GM21723 (cell line): ENCODE data around the gene CCDC160.

ENCODE experiments used
- ATAC-seq: cut with Tn5 transposase; IDR thresholded peaks from one replicate; pipeline ENCODE4 v1.9.1; 2021; ENCODE audit warnings: mild to moderate bottlenecking, moderate library complexity; ENCODE audit not compliant: unreplicated experiment

The CCDC160 gene

DNA sequence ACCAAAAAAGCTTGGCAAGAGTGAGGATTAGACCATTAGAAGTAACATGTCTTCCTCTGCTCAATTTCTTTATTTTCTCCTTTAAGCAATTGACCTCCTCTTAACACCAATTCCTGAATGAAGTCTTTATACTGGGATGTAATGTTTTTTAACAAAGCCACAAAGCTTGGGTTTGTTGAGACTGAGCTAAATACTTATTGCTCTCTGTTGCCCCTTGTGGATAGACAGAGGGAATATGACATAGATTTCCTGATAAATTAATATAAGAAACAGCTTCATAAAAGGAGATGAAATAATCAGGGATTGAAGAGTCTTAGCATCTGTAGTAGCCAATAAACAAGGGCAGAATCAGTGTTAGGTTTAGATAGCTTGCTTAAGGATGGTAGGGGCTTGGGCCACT lies 57.6 kb downstream of the CCDC160 start:
- ATAC-seq, result no peak
